WTC11 (cell line): ENCODE measurements around the gene MLYCD. TPM values are rescaled to one million over a fixed set of nuclear protein-coding genes. Genes with fewer than 3 reads are reported as not detected.

Source experiments
- ATAC-seq: fragments of 200-7000 bp; cut with Tn5 transposase; 2 replicates; pipeline ENCODE4 v1.10.0; 2021; ENCODE audit warnings: mild to moderate bottlenecking, moderate library complexity
- CTCF ChIA-PET: fragments of 300-600 bp; sonication (Branson Sonifier 250); formaldehyde crosslinking; loops from one replicate; lab custom pipeline; 2021; ENCODE audit warnings: antibody characterized with exemption; lab: Charles Lee
- POLR2A ChIA-PET: fragments of 350-600 bp; sonication (Branson Sonifier 250); formaldehyde crosslinking; loops from one replicate; lab custom pipeline; 2021; ENCODE audit warnings: antibody characterized with exemption; lab: Charles Lee
- DNase-seq: peaks from one replicate; pipeline ENCODE4 v3.0.0; 2021; ENCODE audit warnings: low spot score
- H3K27ac Mint-ChIP-seq: 2 replicates; pipeline ENCODE4 v1.8.0; 2021; ENCODE audit warnings: mixed read lengths
- H3K27me3 Mint-ChIP-seq: 2 replicates; pipeline ENCODE4 v1.8.0; 2021; ENCODE audit warnings: low read depth, mild to moderate bottlenecking, moderate library complexity, mixed read lengths
- H3K36me3 Mint-ChIP-seq: 2 replicates; pipeline ENCODE4 v1.8.0; 2021; ENCODE audit warnings: mixed read lengths
- H3K4me1 Mint-ChIP-seq: 2 replicates; pipeline ENCODE4 v1.8.0; 2022; ENCODE audit warnings: mixed read lengths
- H3K4me3 Mint-ChIP-seq: 2 replicates; pipeline ENCODE4 v1.8.0; 2021; ENCODE audit warnings: mild to moderate bottlenecking, moderate library complexity, mixed read lengths
- H3K9me3 Mint-ChIP-seq: 2 replicates; pipeline ENCODE4 v1.8.0; 2021; ENCODE audit warnings: mixed read lengths
- NR1H2 ChIP-seq: sonication (generic); formaldehyde crosslinking; IDR thresholded peaks from 2 replicates; pipeline ENCODE4 v1.9.0; 2021; ENCODE audit warnings: mild to moderate bottlenecking, moderate library complexity, missing genetic modification reagents
- NR3C1 ChIP-seq: sonication (generic); formaldehyde crosslinking; conservative IDR thresholded peaks from 2 replicates; pipeline ENCODE4 v1.8.1; 2023; ENCODE audit warnings: low read depth, mild to moderate bottlenecking, missing genetic modification reagents
- OVOL2 ChIP-seq: fragments of 250-450 bp; sonication (Bioruptor Pico); IDR thresholded peaks from 2 replicates; pipeline ENCODE4 v1.9.0; 2021; ENCODE audit warnings: mild to moderate bottlenecking, borderline replicate concordance
- TCF7 ChIP-seq: sonication (generic); formaldehyde crosslinking; IDR thresholded peaks from 2 replicates; pipeline ENCODE4 v1.8.0; 2022; ENCODE audit warnings: mild to moderate bottlenecking, low read depth, missing genetic modification reagents, moderate library complexity
- TEAD1 ChIP-seq: sonication (generic); formaldehyde crosslinking; IDR thresholded peaks from 2 replicates; pipeline ENCODE4 v1.8.0; 2022; ENCODE audit warnings: mild to moderate bottlenecking, missing genetic modification reagents
- ZBTB21 ChIP-seq: sonication (generic); formaldehyde crosslinking; IDR thresholded peaks from 2 replicates; pipeline ENCODE4 v1.8.1; 2023; ENCODE audit warnings: mild to moderate bottlenecking, missing genetic modification reagents, borderline replicate concordance
- ZNF121 ChIP-seq: sonication (generic); formaldehyde crosslinking; IDR thresholded peaks from 2 replicates; pipeline ENCODE4 v1.8.0; 2023; ENCODE audit warnings: missing genetic modification reagents
- ZNF219 ChIP-seq: sonication (generic); formaldehyde crosslinking; IDR thresholded peaks from 2 replicates; pipeline ENCODE4 v1.8.0; 2023; ENCODE audit warnings: missing genetic modification reagents, mild to moderate bottlenecking, borderline replicate concordance
- ZNF416 ChIP-seq: fragments of 250-450 bp; sonication (Bioruptor Pico); IDR thresholded peaks from 2 replicates; pipeline ENCODE4 v1.9.0; 2021; ENCODE audit warnings: mild to moderate bottlenecking, inconsistent platforms
- ZNF671 ChIP-seq: fragments of 250-450 bp; sonication (Bioruptor Pico); IDR thresholded peaks from 2 replicates; pipeline ENCODE4 v1.8.0; 2021; ENCODE audit warnings: mild to moderate bottlenecking
- total RNA-seq: library from RNA; stranded (reverse); gene quantifications from 3 replicates; pipeline ENCODE4 v1.2.3, GENCODE V29; 2021
- TF ChIP-seq, protein P1 (sequence below): sonication (generic); formaldehyde crosslinking; IDR thresholded peaks from 2 replicates; pipeline ENCODE4 v1.8.0; 2022; ENCODE audit warnings: mild to moderate bottlenecking, missing genetic modification reagents
- TF ChIP-seq, protein P2 (sequence below): sonication (generic); formaldehyde crosslinking; IDR thresholded peaks from 2 replicates; pipeline ENCODE4 v1.8.0; 2022; ENCODE audit warnings: missing genetic modification reagents
- TF ChIP-seq, protein P3 (sequence below): sonication (generic); formaldehyde crosslinking; IDR thresholded peaks from 2 replicates; pipeline ENCODE4 v1.8.1; 2022; ENCODE audit warnings: low read depth, missing genetic modification reagents, borderline replicate concordance
- TF ChIP-seq, protein P4 (sequence below): sonication (generic); formaldehyde crosslinking; IDR thresholded peaks from 2 replicates; pipeline ENCODE4 v1.8.1; 2023; ENCODE audit warnings: mild to moderate bottlenecking, missing genetic modification reagents, borderline replicate concordance
- TF ChIP-seq, protein P5 (sequence below): sonication (generic); formaldehyde crosslinking; IDR thresholded peaks from 2 replicates; pipeline ENCODE4 v1.8.1; 2023; ENCODE audit warnings: mild to moderate bottlenecking, missing genetic modification reagents
- TF ChIP-seq, protein P6 (sequence below): sonication (generic); formaldehyde crosslinking; IDR thresholded peaks from 2 replicates; pipeline ENCODE4 v1.8.1; 2022; ENCODE audit warnings: missing genetic modification reagents, borderline replicate concordance
- TF ChIP-seq, protein P7 (sequence below): fragments of 250-450 bp; sonication (Bioruptor Pico); IDR thresholded peaks from 2 replicates; pipeline ENCODE4 v1.9.0; 2021; ENCODE audit warnings: mild to moderate bottlenecking

Gene MLYCD
- total RNA-seq, 1 experiment from 2014 or later, result 6.3 TPM

DNA sequence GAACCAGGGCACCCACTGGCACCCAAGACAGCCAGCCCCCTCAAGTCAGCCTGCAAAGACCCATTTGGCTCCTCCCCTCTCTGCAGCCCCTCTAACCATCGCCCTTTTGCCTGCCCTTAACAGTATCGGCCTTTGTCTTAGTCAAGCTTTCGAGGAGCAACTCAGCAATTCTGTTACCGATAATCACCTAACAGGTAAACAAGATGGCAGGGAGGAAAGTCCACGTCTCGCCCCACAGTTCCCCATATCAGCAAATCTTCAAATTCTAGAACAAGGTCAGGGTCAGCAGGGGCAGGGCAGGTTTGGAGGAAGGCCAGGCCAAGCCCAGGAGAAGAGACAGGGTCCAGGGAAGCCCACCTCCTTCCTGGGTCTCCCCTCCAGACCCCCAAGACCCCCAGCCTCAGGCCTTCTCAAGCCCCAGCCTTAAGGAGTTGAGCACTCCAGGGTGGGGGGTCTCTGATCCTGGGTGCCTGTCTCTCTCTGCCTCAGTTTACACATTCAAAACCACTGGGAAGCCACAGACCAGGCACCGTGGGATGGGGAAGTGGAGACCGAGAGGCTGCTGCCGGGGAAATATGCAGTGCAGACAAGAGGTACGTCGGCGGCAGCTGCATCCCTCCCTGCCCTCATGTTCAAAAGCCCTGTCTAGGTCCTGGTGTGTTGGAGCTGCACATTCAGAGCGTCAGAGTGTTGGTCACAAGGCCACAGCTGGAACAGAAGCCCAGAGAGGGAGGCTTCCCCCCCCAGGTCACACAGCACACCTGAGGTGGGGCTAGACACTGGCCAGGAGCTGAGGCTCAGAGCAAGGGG, 50.2 kb downstream of the MLYCD start:
- Mint-ChIP-seq H3K27me3 (no peaks in the 10 kb centered on the region), H3K27ac (no peak overlapping the region), H3K4me1 (peaks cover 3% of the 10 kb centered on the region), H3K4me3 (no peak overlapping the region), H3K36me3 (no peaks in the 10 kb centered on the region), H3K9me3 (peaks cover 5% of the 10 kb centered on the region; the same call in 1 of the 2 replicates)
- POLR2A ChIA-PET, result no interaction called here
- TF ChIP-seq, protein P1, sequence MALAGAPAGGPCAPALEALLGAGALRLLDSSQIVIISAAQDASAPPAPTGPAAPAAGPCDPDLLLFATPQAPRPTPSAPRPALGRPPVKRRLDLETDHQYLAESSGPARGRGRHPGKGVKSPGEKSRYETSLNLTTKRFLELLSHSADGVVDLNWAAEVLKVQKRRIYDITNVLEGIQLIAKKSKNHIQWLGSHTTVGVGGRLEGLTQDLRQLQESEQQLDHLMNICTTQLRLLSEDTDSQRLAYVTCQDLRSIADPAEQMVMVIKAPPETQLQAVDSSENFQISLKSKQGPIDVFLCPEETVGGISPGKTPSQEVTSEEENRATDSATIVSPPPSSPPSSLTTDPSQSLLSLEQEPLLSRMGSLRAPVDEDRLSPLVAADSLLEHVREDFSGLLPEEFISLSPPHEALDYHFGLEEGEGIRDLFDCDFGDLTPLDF, result no peak
- TF ChIP-seq ZNF219 (CRISPR knock-in tag), result no peak
- TF ChIP-seq, protein P2, sequence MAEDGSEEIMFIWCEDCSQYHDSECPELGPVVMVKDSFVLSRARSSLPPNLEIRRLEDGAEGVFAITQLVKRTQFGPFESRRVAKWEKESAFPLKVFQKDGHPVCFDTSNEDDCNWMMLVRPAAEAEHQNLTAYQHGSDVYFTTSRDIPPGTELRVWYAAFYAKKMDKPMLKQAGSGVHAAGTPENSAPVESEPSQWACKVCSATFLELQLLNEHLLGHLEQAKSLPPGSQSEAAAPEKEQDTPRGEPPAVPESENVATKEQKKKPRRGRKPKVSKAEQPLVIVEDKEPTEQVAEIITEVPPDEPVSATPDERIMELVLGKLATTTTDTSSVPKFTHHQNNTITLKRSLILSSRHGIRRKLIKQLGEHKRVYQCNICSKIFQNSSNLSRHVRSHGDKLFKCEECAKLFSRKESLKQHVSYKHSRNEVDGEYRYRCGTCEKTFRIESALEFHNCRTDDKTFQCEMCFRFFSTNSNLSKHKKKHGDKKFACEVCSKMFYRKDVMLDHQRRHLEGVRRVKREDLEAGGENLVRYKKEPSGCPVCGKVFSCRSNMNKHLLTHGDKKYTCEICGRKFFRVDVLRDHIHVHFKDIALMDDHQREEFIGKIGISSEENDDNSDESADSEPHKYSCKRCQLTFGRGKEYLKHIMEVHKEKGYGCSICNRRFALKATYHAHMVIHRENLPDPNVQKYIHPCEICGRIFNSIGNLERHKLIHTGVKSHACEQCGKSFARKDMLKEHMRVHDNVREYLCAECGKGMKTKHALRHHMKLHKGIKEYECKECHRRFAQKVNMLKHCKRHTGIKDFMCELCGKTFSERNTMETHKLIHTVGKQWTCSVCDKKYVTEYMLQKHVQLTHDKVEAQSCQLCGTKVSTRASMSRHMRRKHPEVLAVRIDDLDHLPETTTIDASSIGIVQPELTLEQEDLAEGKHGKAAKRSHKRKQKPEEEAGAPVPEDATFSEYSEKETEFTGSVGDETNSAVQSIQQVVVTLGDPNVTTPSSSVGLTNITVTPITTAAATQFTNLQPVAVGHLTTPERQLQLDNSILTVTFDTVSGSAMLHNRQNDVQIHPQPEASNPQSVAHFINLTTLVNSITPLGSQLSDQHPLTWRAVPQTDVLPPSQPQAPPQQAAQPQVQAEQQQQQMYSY, result no peak
- TF ChIP-seq, protein P3, sequence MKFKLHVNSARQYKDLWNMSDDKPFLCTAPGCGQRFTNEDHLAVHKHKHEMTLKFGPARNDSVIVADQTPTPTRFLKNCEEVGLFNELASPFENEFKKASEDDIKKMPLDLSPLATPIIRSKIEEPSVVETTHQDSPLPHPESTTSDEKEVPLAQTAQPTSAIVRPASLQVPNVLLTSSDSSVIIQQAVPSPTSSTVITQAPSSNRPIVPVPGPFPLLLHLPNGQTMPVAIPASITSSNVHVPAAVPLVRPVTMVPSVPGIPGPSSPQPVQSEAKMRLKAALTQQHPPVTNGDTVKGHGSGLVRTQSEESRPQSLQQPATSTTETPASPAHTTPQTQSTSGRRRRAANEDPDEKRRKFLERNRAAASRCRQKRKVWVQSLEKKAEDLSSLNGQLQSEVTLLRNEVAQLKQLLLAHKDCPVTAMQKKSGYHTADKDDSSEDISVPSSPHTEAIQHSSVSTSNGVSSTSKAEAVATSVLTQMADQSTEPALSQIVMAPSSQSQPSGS (CRISPR knock-in tag), result no peak
- TF ChIP-seq, protein P4, sequence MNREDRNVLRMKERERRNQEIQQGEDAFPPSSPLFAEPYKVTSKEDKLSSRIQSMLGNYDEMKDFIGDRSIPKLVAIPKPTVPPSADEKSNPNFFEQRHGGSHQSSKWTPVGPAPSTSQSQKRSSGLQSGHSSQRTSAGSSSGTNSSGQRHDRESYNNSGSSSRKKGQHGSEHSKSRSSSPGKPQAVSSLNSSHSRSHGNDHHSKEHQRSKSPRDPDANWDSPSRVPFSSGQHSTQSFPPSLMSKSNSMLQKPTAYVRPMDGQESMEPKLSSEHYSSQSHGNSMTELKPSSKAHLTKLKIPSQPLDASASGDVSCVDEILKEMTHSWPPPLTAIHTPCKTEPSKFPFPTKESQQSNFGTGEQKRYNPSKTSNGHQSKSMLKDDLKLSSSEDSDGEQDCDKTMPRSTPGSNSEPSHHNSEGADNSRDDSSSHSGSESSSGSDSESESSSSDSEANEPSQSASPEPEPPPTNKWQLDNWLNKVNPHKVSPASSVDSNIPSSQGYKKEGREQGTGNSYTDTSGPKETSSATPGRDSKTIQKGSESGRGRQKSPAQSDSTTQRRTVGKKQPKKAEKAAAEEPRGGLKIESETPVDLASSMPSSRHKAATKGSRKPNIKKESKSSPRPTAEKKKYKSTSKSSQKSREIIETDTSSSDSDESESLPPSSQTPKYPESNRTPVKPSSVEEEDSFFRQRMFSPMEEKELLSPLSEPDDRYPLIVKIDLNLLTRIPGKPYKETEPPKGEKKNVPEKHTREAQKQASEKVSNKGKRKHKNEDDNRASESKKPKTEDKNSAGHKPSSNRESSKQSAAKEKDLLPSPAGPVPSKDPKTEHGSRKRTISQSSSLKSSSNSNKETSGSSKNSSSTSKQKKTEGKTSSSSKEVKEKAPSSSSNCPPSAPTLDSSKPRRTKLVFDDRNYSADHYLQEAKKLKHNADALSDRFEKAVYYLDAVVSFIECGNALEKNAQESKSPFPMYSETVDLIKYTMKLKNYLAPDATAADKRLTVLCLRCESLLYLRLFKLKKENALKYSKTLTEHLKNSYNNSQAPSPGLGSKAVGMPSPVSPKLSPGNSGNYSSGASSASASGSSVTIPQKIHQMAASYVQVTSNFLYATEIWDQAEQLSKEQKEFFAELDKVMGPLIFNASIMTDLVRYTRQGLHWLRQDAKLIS, result no peak
- TF ChIP-seq ZBTB21 (CRISPR knock-in tag), result no peak
- TF ChIP-seq, protein P5, sequence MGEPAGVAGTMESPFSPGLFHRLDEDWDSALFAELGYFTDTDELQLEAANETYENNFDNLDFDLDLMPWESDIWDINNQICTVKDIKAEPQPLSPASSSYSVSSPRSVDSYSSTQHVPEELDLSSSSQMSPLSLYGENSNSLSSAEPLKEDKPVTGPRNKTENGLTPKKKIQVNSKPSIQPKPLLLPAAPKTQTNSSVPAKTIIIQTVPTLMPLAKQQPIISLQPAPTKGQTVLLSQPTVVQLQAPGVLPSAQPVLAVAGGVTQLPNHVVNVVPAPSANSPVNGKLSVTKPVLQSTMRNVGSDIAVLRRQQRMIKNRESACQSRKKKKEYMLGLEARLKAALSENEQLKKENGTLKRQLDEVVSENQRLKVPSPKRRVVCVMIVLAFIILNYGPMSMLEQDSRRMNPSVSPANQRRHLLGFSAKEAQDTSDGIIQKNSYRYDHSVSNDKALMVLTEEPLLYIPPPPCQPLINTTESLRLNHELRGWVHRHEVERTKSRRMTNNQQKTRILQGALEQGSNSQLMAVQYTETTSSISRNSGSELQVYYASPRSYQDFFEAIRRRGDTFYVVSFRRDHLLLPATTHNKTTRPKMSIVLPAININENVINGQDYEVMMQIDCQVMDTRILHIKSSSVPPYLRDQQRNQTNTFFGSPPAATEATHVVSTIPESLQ (CRISPR knock-in tag), result no peak
- TF ChIP-seq ZNF671, result no peak
- no peak for TF ChIP-seq NR1H2
- no peak for TF ChIP-seq ZNF121 (CRISPR knock-in tag)
- no peak for TF ChIP-seq TEAD1 (CRISPR knock-in tag)
- TF ChIP-seq TCF7 (CRISPR knock-in tag), result no peak
- no peak for TF ChIP-seq OVOL2 (CRISPR knock-in tag)
- TF ChIP-seq, protein P6, sequence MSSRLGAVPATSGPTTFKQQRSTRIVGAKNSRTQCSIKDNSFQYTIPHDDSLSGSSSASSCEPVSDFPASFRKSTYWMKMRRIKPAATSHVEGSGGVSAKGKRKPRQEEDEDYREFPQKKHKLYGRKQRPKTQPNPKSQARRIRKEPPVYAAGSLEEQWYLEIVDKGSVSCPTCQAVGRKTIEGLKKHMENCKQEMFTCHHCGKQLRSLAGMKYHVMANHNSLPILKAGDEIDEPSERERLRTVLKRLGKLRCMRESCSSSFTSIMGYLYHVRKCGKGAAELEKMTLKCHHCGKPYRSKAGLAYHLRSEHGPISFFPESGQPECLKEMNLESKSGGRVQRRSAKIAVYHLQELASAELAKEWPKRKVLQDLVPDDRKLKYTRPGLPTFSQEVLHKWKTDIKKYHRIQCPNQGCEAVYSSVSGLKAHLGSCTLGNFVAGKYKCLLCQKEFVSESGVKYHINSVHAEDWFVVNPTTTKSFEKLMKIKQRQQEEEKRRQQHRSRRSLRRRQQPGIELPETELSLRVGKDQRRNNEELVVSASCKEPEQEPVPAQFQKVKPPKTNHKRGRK, result no peak
- TF ChIP-seq, protein P7, sequence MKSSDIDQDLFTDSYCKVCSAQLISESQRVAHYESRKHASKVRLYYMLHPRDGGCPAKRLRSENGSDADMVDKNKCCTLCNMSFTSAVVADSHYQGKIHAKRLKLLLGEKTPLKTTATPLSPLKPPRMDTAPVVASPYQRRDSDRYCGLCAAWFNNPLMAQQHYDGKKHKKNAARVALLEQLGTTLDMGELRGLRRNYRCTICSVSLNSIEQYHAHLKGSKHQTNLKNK (CRISPR knock-in tag), result no peak
- no peak for TF ChIP-seq NR3C1
- TF ChIP-seq ZNF416 (CRISPR knock-in tag), result no peak
- no peak for ATAC-seq
- CTCF ChIA-PET, result interaction anchor here (1.5 kb wide), 1 partner anchor 17 kb away, joined by 3 read pairs; no protein-coding TSS in a partner anchor
- DNase-seq, result no peak
